ENCODE measurements around the gene PMCH. TPM values are rescaled to one million over a fixed set of nuclear protein-coding genes. Genes with fewer than 3 reads are reported as not detected.

PMCH gene
- total and polyA plus RNA-seq, 12 donors = not detected

DNA sequence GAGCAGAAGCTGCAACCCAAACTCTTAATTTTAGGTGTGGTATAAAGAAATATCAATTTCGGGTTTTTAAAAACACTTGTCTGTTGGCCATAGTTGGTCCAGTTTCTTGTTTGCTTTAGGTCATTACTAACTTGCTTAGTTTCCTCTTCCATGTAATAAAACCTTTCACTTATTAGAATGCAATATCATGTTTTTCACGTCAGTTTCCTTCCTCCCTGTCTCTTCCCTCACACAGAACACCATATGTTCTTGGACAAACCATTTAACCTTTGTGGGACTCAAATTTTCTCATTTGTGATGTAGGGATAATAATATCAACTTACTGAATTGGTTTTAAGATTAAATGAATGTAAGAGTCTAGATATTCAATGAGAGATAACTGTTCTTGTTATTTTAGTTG, 22.9 kb downstream of the PMCH start:
- Histone ChIP-seq H3K27ac (no peak overlapping the region), H3K4me1 (peaks cover 0 to 10% (median 0%) of the 10 kb centered on the region in 9 donors), H3K27me3 (no peaks in the 10 kb centered on the region), H3K36me3 (no peaks in the 10 kb centered on the region), H3K9me3 (no peaks in the 10 kb centered on the region), H3K4me3 (no peak overlapping the region)
- no peak for ATAC-seq
- intact Hi-C loops (cut with DNase I) = loop anchor here in 4 of 10 donors (5.0 to 10.0 kb wide), 2 partner anchors 308 to 310 kb away; partner anchors contain the start of gene IGF1 (in 4 of the 4)
- 72 to 85% methylated on average over 2 of the region's 2 CpGs for WGBS, 2 donors
- no peak for DNase-seq
- TF ChIP-seq, protein P1, sequence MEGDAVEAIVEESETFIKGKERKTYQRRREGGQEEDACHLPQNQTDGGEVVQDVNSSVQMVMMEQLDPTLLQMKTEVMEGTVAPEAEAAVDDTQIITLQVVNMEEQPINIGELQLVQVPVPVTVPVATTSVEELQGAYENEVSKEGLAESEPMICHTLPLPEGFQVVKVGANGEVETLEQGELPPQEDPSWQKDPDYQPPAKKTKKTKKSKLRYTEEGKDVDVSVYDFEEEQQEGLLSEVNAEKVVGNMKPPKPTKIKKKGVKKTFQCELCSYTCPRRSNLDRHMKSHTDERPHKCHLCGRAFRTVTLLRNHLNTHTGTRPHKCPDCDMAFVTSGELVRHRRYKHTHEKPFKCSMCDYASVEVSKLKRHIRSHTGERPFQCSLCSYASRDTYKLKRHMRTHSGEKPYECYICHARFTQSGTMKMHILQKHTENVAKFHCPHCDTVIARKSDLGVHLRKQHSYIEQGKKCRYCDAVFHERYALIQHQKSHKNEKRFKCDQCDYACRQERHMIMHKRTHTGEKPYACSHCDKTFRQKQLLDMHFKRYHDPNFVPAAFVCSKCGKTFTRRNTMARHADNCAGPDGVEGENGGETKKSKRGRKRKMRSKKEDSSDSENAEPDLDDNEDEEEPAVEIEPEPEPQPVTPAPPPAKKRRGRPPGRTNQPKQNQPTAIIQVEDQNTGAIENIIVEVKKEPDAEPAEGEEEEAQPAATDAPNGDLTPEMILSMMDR (IDR thresholded peaks at IDR 0.05) = no peak

DNA sequence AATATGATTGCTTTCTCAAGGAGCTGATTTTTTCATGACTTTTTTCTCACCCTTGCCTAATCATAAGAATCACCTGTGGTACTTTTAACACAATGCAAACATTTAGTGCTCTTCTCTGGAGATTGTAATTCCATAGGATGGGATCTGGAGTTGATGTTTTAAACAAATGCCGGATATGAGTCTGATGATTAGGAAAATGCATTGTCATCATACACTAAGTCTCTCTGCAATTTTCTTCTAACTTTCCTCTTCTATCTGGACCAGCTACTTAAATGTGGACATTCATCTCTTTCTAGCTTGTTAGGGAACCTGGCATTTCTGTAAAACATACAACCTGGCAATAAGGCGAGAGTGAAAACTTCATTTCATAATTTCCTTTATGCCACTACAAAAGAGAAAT, 23.5 kb downstream of the PMCH start:
- WGBS, 2 donors = 91 to 94% methylated on average over 2 of the region's 2 CpGs

DNA sequence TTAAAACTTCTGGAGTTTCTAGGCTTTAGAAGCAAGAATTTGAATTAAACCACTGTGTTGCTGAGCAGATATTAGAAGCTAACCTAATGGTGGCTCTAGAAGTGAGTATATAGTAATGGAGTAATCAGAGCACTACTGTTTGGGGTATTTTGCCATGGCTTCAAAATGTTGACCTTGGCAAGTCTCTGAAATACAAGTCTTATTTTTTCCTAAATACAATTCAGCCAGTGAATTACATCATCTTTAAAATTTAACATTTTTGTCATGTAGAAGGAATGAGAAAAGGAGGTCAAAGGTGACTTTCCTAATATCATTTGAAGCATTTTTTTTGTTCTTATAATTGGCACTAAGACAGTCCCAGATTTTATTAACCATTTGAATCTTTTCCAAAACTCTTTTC, 25.2 kb downstream of the PMCH start:
- intact Hi-C loops (cut with DNase I) = loop anchor here in 4 of 10 donors (5.0 to 10.0 kb wide), 2 partner anchors 310 to 312 kb away; partner anchors contain the start of gene IGF1 (in 4 of the 4)
- peak in 5 of 8 donors; percentile 35 to 76 (median 46) for ATAC-seq

More for the DNA sequence above, 23.5 kb downstream of the PMCH start:
- DNase-seq (no peak), ATAC-seq (no peak)
- Histone ChIP-seq H3K27me3 (no peaks in the 10 kb centered on the region), H3K36me3 (no peaks in the 10 kb centered on the region), H3K27ac (no peak overlapping the region), H3K4me1 (peaks cover 0 to 10% (median 0%) of the 10 kb centered on the region in 9 donors), H3K4me3 (no peak overlapping the region), H3K9me3 (no peaks in the 10 kb centered on the region)
- TF ChIP-seq, protein P1 (IDR thresholded peaks at IDR 0.05) = no peak
- intact Hi-C loops (cut with DNase I) = loop anchor here in 4 of 10 donors (5.0 to 10.0 kb wide), 2 partner anchors 308 to 311 kb away; partner anchors contain the start of gene IGF1 (in 4 of the 4)

DNA sequence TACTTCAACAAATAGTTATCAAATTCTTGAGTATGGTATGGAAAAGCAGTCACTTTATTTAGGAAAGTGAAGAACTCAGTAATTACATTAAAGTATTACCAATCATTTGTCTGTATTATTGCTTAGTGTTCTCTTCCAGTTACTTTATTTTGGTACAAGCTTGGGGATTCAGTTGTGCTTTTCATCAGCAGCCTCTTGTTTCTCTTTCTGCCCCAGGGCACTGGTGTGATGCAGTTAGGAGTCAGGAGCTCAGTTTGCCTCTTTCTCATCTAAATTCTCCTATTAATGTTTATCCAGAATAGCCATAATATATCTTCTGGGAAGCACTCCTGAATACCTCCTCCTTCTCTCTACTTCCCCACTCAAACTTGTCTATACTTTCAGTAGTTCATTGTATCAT, 25.7 kb downstream of the PMCH start:
- ATAC-seq (no peak), DNase-seq (no peak)
- no peak overlapping the region for H3K27ac ChIP-seq
- peaks cover 0 to 10% (median 0%) of the 10 kb centered on the region in 9 donors for H3K4me1 ChIP-seq
- TF ChIP-seq, protein P1 (IDR thresholded peaks at IDR 0.05) = no peak
- H3K4me3 ChIP-seq = no peak overlapping the region
- H3K9me3 ChIP-seq = no peaks in the 10 kb centered on the region
- no peaks in the 10 kb centered on the region for H3K27me3 ChIP-seq
- intact Hi-C loops (cut with DNase I) = loop anchor here in 6 of 10 donors (2.0 to 10.0 kb wide), 3 partner anchors 310 to 313 kb away; partner anchors contain the start of gene IGF1 (in 4 of the 6)
- H3K36me3 ChIP-seq = no peaks in the 10 kb centered on the region

More for the DNA sequence above, 25.2 kb downstream of the PMCH start:
- H3K4me1 ChIP-seq = peaks cover 0 to 10% (median 0%) of the 10 kb centered on the region in 9 donors
- no peaks in the 10 kb centered on the region for H3K27me3 ChIP-seq
- DNase-seq = no peak
- no peak overlapping the region for H3K4me3 ChIP-seq
- H3K9me3 ChIP-seq = no peaks in the 10 kb centered on the region
- TF ChIP-seq, protein P1 (IDR thresholded peaks at IDR 0.05) = no peak
- H3K27ac ChIP-seq = no peak overlapping the region
- no peaks in the 10 kb centered on the region for H3K36me3 ChIP-seq
